GM10248 (cell line): ENCODE results near the gene NIP7.

ENCODE experiments used
- CTCF ChIA-PET: fragments of 300-600 bp; sonication (Branson Sonifier 250); formaldehyde crosslinking; extraction: SDS; loops from one replicate; lab custom pipeline; 2021; ENCODE audit warnings: antibody characterized with exemption; lab: Yijun Ruan, JAX
- POLR2A ChIA-PET: fragments of 350-650 bp; sonication (Branson Sonifier 250); formaldehyde crosslinking; extraction: SDS; loops from one replicate; lab custom pipeline; 2020; ENCODE audit warnings: antibody characterized with exemption; lab: Yijun Ruan, JAX
- DNase-seq: peaks from one replicate; pipeline ENCODE4 v3.0.0; 2012; ENCODE audit errors: extremely low spot score
- TF ChIP-seq, protein P1 (sequence below): IDR thresholded peaks from 2 replicates; pipeline ENCODE4 v1.5.1; 2012; ENCODE audit warnings: mild to moderate bottlenecking, low read depth; ENCODE audit errors: extremely low read depth, missing control alignments, control extremely low read depth

NIP7 gene

GRCh38 chr16:69376393-69377059 is 37.0 kb downstream of the NIP7 start:
- DNase-seq, result no peak
- POLR2A ChIA-PET, result no interaction called here
- TF ChIP-seq, protein P1, sequence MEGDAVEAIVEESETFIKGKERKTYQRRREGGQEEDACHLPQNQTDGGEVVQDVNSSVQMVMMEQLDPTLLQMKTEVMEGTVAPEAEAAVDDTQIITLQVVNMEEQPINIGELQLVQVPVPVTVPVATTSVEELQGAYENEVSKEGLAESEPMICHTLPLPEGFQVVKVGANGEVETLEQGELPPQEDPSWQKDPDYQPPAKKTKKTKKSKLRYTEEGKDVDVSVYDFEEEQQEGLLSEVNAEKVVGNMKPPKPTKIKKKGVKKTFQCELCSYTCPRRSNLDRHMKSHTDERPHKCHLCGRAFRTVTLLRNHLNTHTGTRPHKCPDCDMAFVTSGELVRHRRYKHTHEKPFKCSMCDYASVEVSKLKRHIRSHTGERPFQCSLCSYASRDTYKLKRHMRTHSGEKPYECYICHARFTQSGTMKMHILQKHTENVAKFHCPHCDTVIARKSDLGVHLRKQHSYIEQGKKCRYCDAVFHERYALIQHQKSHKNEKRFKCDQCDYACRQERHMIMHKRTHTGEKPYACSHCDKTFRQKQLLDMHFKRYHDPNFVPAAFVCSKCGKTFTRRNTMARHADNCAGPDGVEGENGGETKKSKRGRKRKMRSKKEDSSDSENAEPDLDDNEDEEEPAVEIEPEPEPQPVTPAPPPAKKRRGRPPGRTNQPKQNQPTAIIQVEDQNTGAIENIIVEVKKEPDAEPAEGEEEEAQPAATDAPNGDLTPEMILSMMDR, result no peak
- CTCF ChIA-PET, result interaction anchor here (0.8 to 1.8 kb wide), 3 partner anchors 8 to 19 kb away, joined by 3 to 5 read pairs (median 3); no protein-coding TSS in a partner anchor

GRCh38 chr16:69378036-69378435 is 38.5 kb downstream of the NIP7 start:
- POLR2A ChIA-PET, result interaction anchor here (0.5 kb wide), 1 partner anchor 240 kb away, joined by 4 read pairs; no protein-coding TSS in a partner anchor
- CTCF ChIA-PET, result interaction anchor here (0.6 to 10.9 kb wide), 4 partner anchors 9 to 94 kb away, joined by 3 to 78 read pairs (median 8); no protein-coding TSS in a partner anchor
- DNase-seq, result no peak
- TF ChIP-seq, protein P1, result no peak

DNA sequence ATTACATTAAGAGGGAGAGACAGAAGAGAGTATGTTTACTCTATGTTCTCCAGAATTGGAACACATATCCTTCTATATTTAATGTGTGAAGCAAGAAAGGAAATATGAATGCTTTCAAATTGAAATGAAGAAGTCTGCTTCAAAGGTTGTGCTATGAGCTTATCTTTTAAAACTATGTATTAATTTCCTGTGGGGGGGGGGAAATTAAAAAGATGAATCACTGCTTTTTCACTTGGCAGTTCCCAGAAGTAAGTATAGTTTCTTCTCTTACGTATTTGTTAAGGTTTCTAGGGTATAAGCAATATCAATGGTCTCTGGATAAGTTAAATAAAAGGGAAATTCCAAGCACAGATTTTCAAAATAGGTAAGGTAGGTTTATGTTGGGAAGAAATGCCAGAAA is 39.2 kb downstream of the NIP7 start:
- ChIA-PET POLR2A (interaction anchor here (0.5 kb wide), 1 partner anchor 239 kb away, joined by 4 read pairs; no protein-coding TSS in a partner anchor), CTCF (interaction anchor here (0.6 to 10.9 kb wide), 4 partner anchors 10 to 95 kb away, joined by 3 to 78 read pairs (median 8); no protein-coding TSS in a partner anchor)
- TF ChIP-seq, protein P1, result no peak
- no peak for DNase-seq

GRCh38 chr16:69381231-69381630 is 41.7 kb downstream of the NIP7 start:
- CTCF ChIA-PET, result interaction anchor here (10.9 kb wide), 1 partner anchor 15 kb away, joined by 78 read pairs; no protein-coding TSS in a partner anchor

DNA sequence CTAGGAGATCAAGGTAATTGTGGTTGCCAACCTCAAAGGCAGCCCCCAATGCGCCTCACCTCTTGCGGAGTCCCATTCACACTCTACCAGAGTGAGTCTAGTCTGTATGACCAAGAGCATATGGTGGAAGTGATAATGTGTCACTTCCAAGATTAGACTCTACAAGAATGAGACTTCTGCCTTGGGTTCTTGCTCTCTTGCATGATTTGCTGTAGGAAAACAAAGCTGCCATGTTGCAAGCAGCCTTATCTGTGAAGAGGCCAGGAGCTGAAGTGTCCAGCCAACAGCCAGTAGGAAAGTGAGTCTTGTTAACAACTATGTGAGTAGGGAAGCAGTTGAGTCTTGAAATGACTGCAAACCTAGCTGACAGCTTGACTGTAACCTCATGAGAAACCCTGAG is 42.8 kb downstream of the NIP7 start:
- ChIA-PET CTCF (interaction anchor here (1.3 to 10.9 kb wide), 3 partner anchors 9 to 22 kb away, joined by 3 to 78 read pairs (median 3); no protein-coding TSS in a partner anchor), POLR2A (no interaction called here)
- DNase-seq, result no peak
- TF ChIP-seq, protein P1, result no peak

More at GRCh38 chr16:69381231-69381630, 41.7 kb downstream of the NIP7 start:
- POLR2A ChIA-PET, result interaction anchor here (0.7 kb wide), 1 partner anchor 1036 kb away, joined by 5 read pairs; no protein-coding TSS in a partner anchor
- TF ChIP-seq, protein P1, result no peak
- no peak for DNase-seq

- ChIA-PET CTCF (interaction anchor here (0.8 to 10.9 kb wide), 4 partner anchors 9 to 370 kb away, joined by 3 to 78 read pairs (median 4); partner anchors contain the start of gene NOB1), POLR2A (interaction anchor here (1.0 kb wide), 1 partner anchor 12 kb away, joined by 3 read pairs; no protein-coding TSS in a partner anchor)
- TF ChIP-seq, protein P1, result no peak
- DNase-seq, result no peak
These were observed 45.4 kb downstream of the NIP7 start for GRCh38 chr16:69384974-69385373.
